Spleen (tissue), 11 donors: ENCODE data around the gene SUMO2. TPM values are rescaled to one million over a fixed set of nuclear protein-coding genes. Genes with fewer than 3 reads are reported as not detected.
"Not testable (repeated sequence)": the region's sequence is repeated elsewhere in the genome, so short reads cannot be mapped to it uniquely, and the experiment has no call there.

Experiments used
- DNase-seq: peaks from one replicate; pipeline ENCODE4 v3.0.0-alpha.2; 2020
- H3K27ac ChIP-seq, 8 donors: fragments of 200-600 bp; sonication (generic) in 7 of 8; 1 replicate in 4 of 8; 2 replicates in 4 of 8; pipeline versions ENCODE4 v1.5.0 to v1.8.0; 2016 to 2021; ENCODE audit warnings: inconsistent platforms in 4 of 8, mild to moderate bottlenecking in 4 of 8, moderate library complexity in 1 of 8
- H3K27me3 ChIP-seq, 7 donors: fragments of 200-600 bp; sonication (generic) in 6 of 7; replicated peaks in 1 of 7; 1 replicate in 4 of 7; 2 replicates in 3 of 7; pipeline versions ENCODE4 v1.5.0 to v1.8.0; 2016 to 2021; ENCODE audit warnings: inconsistent platforms in 3 of 7, mild to moderate bottlenecking in 1 of 7
- H3K36me3 ChIP-seq, 6 donors: fragments of 200-600 bp; sonication (generic) in 5 of 6; 1 replicate in 4 of 6; 2 replicates in 2 of 6; pipeline versions ENCODE4 v1.5.0 to v1.8.0; 2016 to 2021; ENCODE audit warnings: inconsistent platforms in 2 of 6
- H3K4me1 ChIP-seq, 6 donors: fragments of 200-600 bp; sonication (generic) in 5 of 6; 1 replicate in 3 of 6; 2 replicates in 3 of 6; pipeline versions ENCODE4 v1.5.0 to v1.8.0; 2016 to 2021; ENCODE audit warnings: inconsistent platforms in 3 of 6
- H3K4me3 ChIP-seq, 8 donors: fragments of 200-600 bp; sonication (generic) in 7 of 8; 1 replicate in 4 of 8; 2 replicates in 4 of 8; pipeline versions ENCODE4 v1.5.0 to v1.8.0; 2016 to 2021; ENCODE audit warnings: inconsistent platforms in 4 of 8, mild to moderate bottlenecking in 4 of 8, moderate library complexity in 2 of 8
- H3K9me3 ChIP-seq, 8 donors: fragments of 200-600 bp; sonication (generic) in 7 of 8; 1 replicate in 4 of 8; 2 replicates in 4 of 8; pipeline versions ENCODE4 v1.5.0 to v1.8.0; 2016 to 2021; ENCODE audit warnings: inconsistent platforms in 4 of 8
- CTCF ChIP-seq, 11 experiments: fragments of 200-600 bp in 7 of 11; fragments of 450-650 bp in 4 of 11; sonication (generic) in 4 of 11; IDR thresholded peaks in 8 of 11; conservative IDR thresholded peaks in 3 of 11; 1 replicate in 7 of 11; 2 replicates in 4 of 11; pipeline versions ENCODE4 v1.4.0 to v1.8.0; 2016 to 2021; ENCODE audit warnings: antibody characterized with exemption in 11 of 11, inconsistent platforms in 4 of 11, mild to moderate bottlenecking in 1 of 11
- POLR2A ChIP-seq, 3 donors: fragments of 450-650 bp; IDR thresholded peaks; one replicate each; pipeline ENCODE4 v1.5.1; 2017; ENCODE audit warnings: antibody characterized with exemption in 3 of 3, mild to moderate bottlenecking in 1 of 3
- POLR2AphosphoS5 ChIP-seq, 3 donors: sonication (generic); formaldehyde crosslinking; IDR thresholded peaks; one replicate each; pipeline ENCODE4 v1.5.1; 2017; ENCODE audit warnings: antibody characterized with exemption in 3 of 3
- WGBS, 5 donors: extraction: QIAGEN DNeasy Blood & Tissue Kit in 3 of 5; methylation state at CpG; one replicate each; pipeline versions ENCODE4 v1.1.5 to v1.1.7; 2013 to 2018; 5-methylcytosine and 5-hydroxymethylcytosine counted together
- intact Hi-C: fragments of 100-400 bp; cut with DNase I; formaldehyde crosslinking; loops from one replicate; pipeline ENCODE4 v1.15.0; 2023; ENCODE audit warnings: low total_unique reads
- polyA plus RNA-seq, 3 donors: library from polyadenylated mRNA; stranded (reverse); fragments of 200-250 nt; gene quantifications; one replicate each; pipeline ENCODE4 v1.2.1, GENCODE V29; 2013
- total RNA-seq, 7 donors: library from RNA; depleted of rRNA in 3 of 7; stranded (reverse); fragments of >200 nt in 3 of 7; fragmentation: NEBNext Ultra II Directional in 4 of 7; extraction: Animal tissue kit (Norgen Biotek cat#: 25700) in 4 of 7; gene quantifications; one replicate each; pipeline versions ENCODE4 v1.1.0 to v1.2.1, GENCODE V29; 2016 to 2021
- donor health status: healthy with polysubstance abuse.
- donor health status: DM: no; HTN: no; CAD: no; lungs with moderate emphysema.
- donor health status: DM: no; HTN: no; CAD: no.
- donor health status: Bipolar disorder and iron deficiency.
- donor health status: healthy.
- donor health status: DM: no; HTN: no; CAD: no.
- donor health status: DM: yes; HTN: yes; CAD: no.

The SUMO2 gene
- total and polyA plus RNA-seq, 10 donors, result 67.7 to 310 (median 122) TPM

GRCh38 chr17:75207760-75208159, 25.0 kb upstream of the SUMO2 start:
- Histone ChIP-seq H3K27ac (no peak overlapping the region), H3K4me1 (peaks cover 17 to 37% (median 29%) of the 10 kb centered on the region in 6 donors), H3K36me3 (peaks cover 2 to 51% (median 42%) of the 10 kb centered on the region in 6 donors), H3K27me3 (no peaks in the 10 kb centered on the region), H3K4me3 (no peak overlapping the region), H3K9me3 (no peaks in the 10 kb centered on the region)
- no peak for DNase-seq
- 83 to 89% (median 85%) methylated on average over 12 of the region's 12 CpGs for WGBS, 5 donors
- TF ChIP-seq POLR2A (IDR thresholded peaks at IDR 0.05), result no peak
- no peak for TF ChIP-seq POLR2AphosphoS5 (IDR thresholded peaks at IDR 0.05)
- TF ChIP-seq CTCF (IDR thresholded peaks at IDR 0.05 in 8 of 11, conservative IDR thresholded peaks at IDR 0.05 in 3 of 11), result no peak
- intact Hi-C loops, result loop anchor here (10.0 kb wide), 1 partner anchor 243 kb away; no protein-coding TSS in a partner anchor

- intact Hi-C loops, result loop anchor here (10.0 kb wide), 1 partner anchor 242 kb away; no protein-coding TSS in a partner anchor
- H3K36me3 ChIP-seq, result peaks cover 0 to 44% (median 35%) of the 10 kb centered on the region in 6 donors
- not testable (repeated sequence) for DNase-seq, H3K9me3 ChIP-seq, H3K27ac ChIP-seq, H3K27me3 ChIP-seq
- H3K4me3 ChIP-seq, result peak overlapping the region in 3 of 8 donors; percentile 69 to 87 (median 78)
- 77 to 89% (median 81%) methylated on average over 8 of the region's 8 CpGs for WGBS, 5 donors
- H3K4me1 ChIP-seq, result peaks cover 17 to 38% (median 29%) of the 10 kb centered on the region in 6 donors
Measured at GRCh38 chr17:75207050-75207407, 24.3 kb upstream of the SUMO2 start.

- H3K27ac ChIP-seq, result peak overlapping the region; percentile 93 to 99 (median 96)
- no peaks in the 10 kb centered on the region for H3K27me3 ChIP-seq
- DNase-seq, result no peak
- peaks cover 0 to 32% (median 23%) of the 10 kb centered on the region in 6 donors for H3K36me3 ChIP-seq
- peaks cover 17 to 43% (median 31%) of the 10 kb centered on the region in 6 donors for H3K4me1 ChIP-seq
- H3K9me3 ChIP-seq, result no peaks in the 10 kb centered on the region
- H3K4me3 ChIP-seq, result peak overlapping the region; percentile 69 to 99 (median 82)
- intact Hi-C loops, result loop anchor here (10.0 kb wide), 1 partner anchor 241 kb away; no protein-coding TSS in a partner anchor
- WGBS, 5 donors, result 0 to 1% (median 0%) methylated on average over 19 to 22 of the region's 22 CpGs
- TF ChIP-seq CTCF (IDR thresholded peaks at IDR 0.05 in 8 of 11, conservative IDR thresholded peaks at IDR 0.05 in 3 of 11), result no peak
- TF ChIP-seq POLR2AphosphoS5 (IDR thresholded peaks at IDR 0.05), result no peak
- TF ChIP-seq POLR2A (IDR thresholded peaks at IDR 0.05), result no peak
Measured at GRCh38 chr17:75205793-75206163, 23.0 kb upstream of the SUMO2 start.

GRCh38 chr17:75205037-75205792, 22.5 kb upstream of the SUMO2 start, which contains the start of gene NUP85:
TSS of gene NUP85 (plus strand) at chr17:75205679. CDS start at chr17:75205762, 83 bp downstream.
- H3K4me1 ChIP-seq, result peaks cover 17 to 43% (median 31%) of the 10 kb centered on the region in 6 donors

More at GRCh38 chr17:75205037-75205792, 22.5 kb upstream of the SUMO2 start, which contains the start of gene NUP85:
- intact Hi-C loops, result loop anchor here (10.0 kb wide), 1 partner anchor 240 kb away; no protein-coding TSS in a partner anchor
- Histone ChIP-seq H3K9me3 (no peaks in the 10 kb centered on the region), H3K36me3 (peaks cover 0 to 26% (median 17%) of the 10 kb centered on the region in 6 donors), H3K27me3 (no peaks in the 10 kb centered on the region), H3K27ac (peak within 1 kb of the TSS; percentile 93 to 99 (median 96)), H3K4me3 (peak within 1 kb of the TSS; percentile 69 to 99 (median 82))
- TF ChIP-seq CTCF (IDR thresholded peaks at IDR 0.05 in 8 of 11, conservative IDR thresholded peaks at IDR 0.05 in 3 of 11) (peak in 3 of 11 experiments; percentile 12 to 30 (median 14)), POLR2A (IDR thresholded peaks at IDR 0.05) (peak in 2 of 3 donors; percentile 17 to 48), POLR2AphosphoS5 (IDR thresholded peaks at IDR 0.05) (peak; percentile 89 to 91 (median 89))
- DNase-seq, result peak; percentile 97
- WGBS, 5 donors, result 0% methylated on average over 49 to 57 of the region's 57 CpGs
